Neural crest cell (in vitro differentiated cells): ENCODE results near the gene SLC6A18. TPM values are rescaled to one million over a fixed set of nuclear protein-coding genes. Genes with fewer than 3 reads are reported as not detected.

Experiments used
- DNase-seq: peaks from one replicate; pipeline ENCODE4 v3.0.0; 2021; ENCODE audit warnings: low read depth, mixed read lengths, low spot score
- H3K27ac Mint-ChIP-seq: one replicate; pipeline ENCODE4 v1.8.0; 2021; ENCODE audit warnings: mild to moderate bottlenecking, mixed read lengths; ENCODE audit not compliant: unreplicated experiment
- H3K27me3 Mint-ChIP-seq: 2 replicates; pipeline ENCODE4 v1.8.0; 2021; ENCODE audit warnings: low read depth, mild to moderate bottlenecking, mixed read lengths
- H3K36me3 Mint-ChIP-seq: 2 replicates; pipeline ENCODE4 v1.8.0; 2021; ENCODE audit warnings: low read depth, mild to moderate bottlenecking, mixed read lengths
- H3K4me1 Mint-ChIP-seq: 2 replicates; pipeline ENCODE4 v1.8.0; 2021; ENCODE audit warnings: mixed read lengths
- H3K4me3 Mint-ChIP-seq: one replicate; pipeline ENCODE4 v1.8.0; 2021; ENCODE audit warnings: mild to moderate bottlenecking, mixed read lengths
- H3K9me3 Mint-ChIP-seq: 2 replicates; pipeline ENCODE4 v1.8.0; 2021; ENCODE audit warnings: mixed read lengths
- CTCF ChIP-seq: fragments of 200-600 bp; sonication (generic); conservative IDR thresholded peaks from 2 replicates; pipeline ENCODE4 v1.5.0; 2021; ENCODE audit warnings: antibody characterized with exemption, mild to moderate bottlenecking
- total RNA-seq: library from RNA; stranded (reverse); gene quantifications from 2 replicates; pipeline ENCODE4 v1.2.1, GENCODE V29; 2021

Gene SLC6A18
- total RNA-seq, 1 donor from 2014 or later: not detected

- no peak for TF ChIP-seq CTCF
- Mint-ChIP-seq H3K27me3 (peaks cover 8% of the 10 kb centered on the region), H3K36me3 (no peaks in the 10 kb centered on the region), H3K27ac (peak overlapping the region; percentile 57), H3K4me3 (no peak overlapping the region), H3K9me3 (no peaks in the 10 kb centered on the region), H3K4me1 (peaks cover 8% of the 10 kb centered on the region)
- no peak for DNase-seq
These were observed 18.4 kb upstream of the SLC6A18 start for GRCh38 chr5:1206521-1207412.

GRCh38 chr5:1207555-1207954 lies 17.6 kb upstream of the SLC6A18 start:
- H3K27ac Mint-ChIP-seq: no peak overlapping the region
- TF ChIP-seq CTCF: no peak
- DNase-seq: no peak

GRCh38 chr5:1208221-1208742 lies 16.9 kb upstream of the SLC6A18 start:
- Mint-ChIP-seq H3K27ac (no peak overlapping the region), H3K36me3 (no peaks in the 10 kb centered on the region), H3K27me3 (peaks cover 8% of the 10 kb centered on the region), H3K4me1 (peaks cover 8% of the 10 kb centered on the region), H3K9me3 (no peaks in the 10 kb centered on the region), H3K4me3 (no peak overlapping the region)
- TF ChIP-seq CTCF: no peak
- DNase-seq: no peak

More at GRCh38 chr5:1207555-1207954, 17.6 kb upstream of the SLC6A18 start:
- Mint-ChIP-seq H3K36me3 (no peaks in the 10 kb centered on the region), H3K4me1 (peaks cover 8% of the 10 kb centered on the region), H3K9me3 (no peaks in the 10 kb centered on the region), H3K27me3 (peaks cover 8% of the 10 kb centered on the region), H3K4me3 (no peak overlapping the region)

GRCh38 chr5:1208743-1209488 lies 16.3 kb upstream of the SLC6A18 start:
- no peak overlapping the region for H3K27ac Mint-ChIP-seq
- no peak overlapping the region for H3K4me3 Mint-ChIP-seq
- TF ChIP-seq CTCF: peak; percentile 37
- peaks cover 8% of the 10 kb centered on the region for H3K27me3 Mint-ChIP-seq
- peak; percentile 45 for DNase-seq
- peaks cover 8% of the 10 kb centered on the region for H3K4me1 Mint-ChIP-seq
- H3K9me3 Mint-ChIP-seq: no peaks in the 10 kb centered on the region
- H3K36me3 Mint-ChIP-seq: no peaks in the 10 kb centered on the region

- H3K27me3 Mint-ChIP-seq: peaks cover 8% of the 10 kb centered on the region
- H3K27ac Mint-ChIP-seq: no peak overlapping the region
- DNase-seq: no peak
- no peak overlapping the region for H3K4me3 Mint-ChIP-seq
- H3K4me1 Mint-ChIP-seq: peaks cover 8% of the 10 kb centered on the region
- no peak for TF ChIP-seq CTCF
- no peaks in the 10 kb centered on the region for H3K36me3 Mint-ChIP-seq
- no peaks in the 10 kb centered on the region for H3K9me3 Mint-ChIP-seq
These were observed 15.7 kb upstream of the SLC6A18 start for GRCh38 chr5:1209489-1209852.
